Activated CD4-positive, alpha-beta T cell treated with anti-CD3 and anti-CD28 coated beads, Interleukin-2, amount 10 ng/mL, durations not matched to agents 7 days and 5 days (primary cell): ENCODE data around the gene CHMP5. TPM values are rescaled to one million over a fixed set of nuclear protein-coding genes. Genes with fewer than 3 reads are reported as not detected.

ENCODE experiments used
- CTCF ChIA-PET: fragments of 350-600 bp; sonication (Branson Sonifier 250); formaldehyde crosslinking; loops from one replicate; lab custom pipeline; 2021; ENCODE audit warnings: antibody characterized with exemption; lab: Charles Lee
- POLR2A ChIA-PET: fragments of 350-600 bp; sonication (Branson Sonifier 250); formaldehyde crosslinking; loops from one replicate; lab custom pipeline; 2021; ENCODE audit warnings: antibody characterized with exemption; lab: Charles Lee
- DNase-seq: peaks from one replicate; pipeline ENCODE4 v3.0.0-alpha.2; 2020
- H3K27ac Mint-ChIP-seq: one replicate; pipeline ENCODE4 v1.8.0; 2021; ENCODE audit warnings: mild to moderate bottlenecking, moderate library complexity, mixed read lengths
- H3K27me3 Mint-ChIP-seq: one replicate; pipeline ENCODE4 v1.8.0; 2021; ENCODE audit warnings: mixed read lengths
- H3K36me3 Mint-ChIP-seq: one replicate; pipeline ENCODE4 v1.8.0; 2021; ENCODE audit warnings: low read depth, mixed read lengths
- H3K4me1 Mint-ChIP-seq: one replicate; pipeline ENCODE4 v1.8.0; 2021; ENCODE audit warnings: mixed read lengths
- H3K4me3 Mint-ChIP-seq: one replicate; pipeline ENCODE4 v1.8.0; 2021; ENCODE audit warnings: mild to moderate bottlenecking, moderate library complexity, mixed read lengths
- H3K9me3 Mint-ChIP-seq: one replicate; pipeline ENCODE4 v1.8.0; 2021; ENCODE audit warnings: mixed read lengths
- total RNA-seq, 2 experiments: library from RNA; stranded (reverse); gene quantifications; one replicate each; pipeline ENCODE4 v1.2.3, GENCODE V29; 2021

Gene CHMP5
- total RNA-seq, 2 experiments from 2014 or later: 91.0 to 100 TPM

DNA sequence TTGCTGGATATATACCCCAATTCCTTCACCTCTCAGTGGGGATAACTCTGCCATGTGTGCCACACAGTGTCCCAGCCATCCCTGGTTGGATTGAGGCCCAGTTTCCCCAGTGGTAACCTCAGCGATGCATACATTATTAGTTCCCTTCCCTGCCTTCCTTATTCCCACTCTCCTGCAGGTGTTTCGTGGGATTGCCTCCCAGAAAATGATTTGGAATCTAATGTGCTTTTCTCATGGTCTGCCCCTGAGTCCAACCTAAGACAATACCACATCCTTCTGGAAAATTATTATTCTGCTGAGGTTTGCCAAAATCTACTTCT, 33.3 kb upstream of the CHMP5 start:
- DNase-seq: no peak
- ChIA-PET POLR2A (no interaction called here), CTCF (no interaction called here)
- H3K4me1 Mint-ChIP-seq: peaks cover 4% of the 10 kb centered on the region
- H3K27ac Mint-ChIP-seq: no peak overlapping the region
- no peaks in the 10 kb centered on the region for H3K36me3 Mint-ChIP-seq
- H3K4me3 Mint-ChIP-seq: no peak overlapping the region
- peaks cover 2% of the 10 kb centered on the region for H3K27me3 Mint-ChIP-seq
- H3K9me3 Mint-ChIP-seq: no peaks in the 10 kb centered on the region

DNA sequence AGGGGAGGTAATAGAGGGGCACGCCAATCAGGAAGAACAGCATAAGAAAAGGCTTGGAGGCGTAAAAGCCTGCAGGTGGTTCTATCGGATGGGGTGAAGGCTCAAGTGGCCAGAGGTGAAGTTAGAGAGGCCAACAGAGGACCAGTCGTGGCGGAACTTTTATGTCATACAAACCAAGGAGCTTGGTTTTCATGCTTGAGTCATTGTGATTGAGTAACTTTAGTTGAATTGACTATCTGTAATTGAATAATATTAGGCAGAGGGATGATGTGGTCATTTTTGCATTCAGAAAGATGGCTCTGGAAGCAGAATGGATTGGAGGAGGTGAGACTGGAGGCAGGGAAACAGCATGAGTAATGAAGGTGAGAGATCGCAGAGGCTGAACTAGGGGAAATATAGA, 32.0 kb upstream of the CHMP5 start:
- ChIA-PET CTCF (interaction anchor here (0.6 to 4.3 kb wide), 7 partner anchors 10 to 208 kb away, joined by 3 to 13 read pairs (median 3); partner anchors contain the start of gene SMU1), POLR2A (no interaction called here)
- no peaks in the 10 kb centered on the region for H3K36me3 Mint-ChIP-seq
- DNase-seq: no peak
- peaks cover 2% of the 10 kb centered on the region for H3K27me3 Mint-ChIP-seq
- no peak overlapping the region for H3K4me3 Mint-ChIP-seq
- H3K9me3 Mint-ChIP-seq: no peaks in the 10 kb centered on the region
- H3K27ac Mint-ChIP-seq: no peak overlapping the region
- no peaks in the 10 kb centered on the region for H3K4me1 Mint-ChIP-seq

DNA sequence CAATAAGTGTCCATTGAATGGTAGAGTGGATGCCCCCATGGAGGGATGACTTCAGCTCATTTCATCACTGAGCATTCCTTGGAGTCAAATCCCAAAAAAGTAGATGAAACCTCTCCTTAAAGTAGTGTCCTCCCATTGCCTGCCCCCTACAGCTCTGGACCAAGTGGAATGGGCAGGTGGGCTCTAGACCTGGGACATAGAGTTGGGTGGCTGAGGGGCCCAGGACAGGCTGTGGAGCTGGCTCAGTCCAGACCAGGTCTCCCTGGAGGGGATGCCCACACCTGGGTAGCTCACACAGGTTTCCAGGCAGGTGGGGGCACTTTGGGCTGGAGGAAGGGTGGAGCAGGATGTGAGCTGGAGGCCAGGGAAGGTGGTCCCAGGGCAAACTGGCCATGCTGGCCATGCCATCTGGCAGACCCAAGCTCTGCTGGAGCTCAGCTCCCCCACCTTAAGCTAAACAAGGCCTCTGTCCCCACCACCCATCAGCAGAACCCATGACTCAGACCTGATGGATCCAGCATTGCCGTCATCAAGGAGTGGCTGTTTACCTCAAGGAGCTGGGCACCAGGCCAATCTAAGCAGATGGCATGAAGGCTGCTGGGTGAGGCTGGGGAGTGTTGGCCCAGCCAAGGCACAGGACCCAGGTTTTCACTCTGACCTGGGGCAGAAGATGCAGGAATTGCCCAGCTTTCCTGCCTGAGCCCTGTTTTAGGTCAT, 31.1 kb upstream of the CHMP5 start:
- ChIA-PET CTCF (interaction anchor here (0.9 to 4.3 kb wide), 8 partner anchors 8 to 53 kb away, joined by 3 to 13 read pairs (median 5); no protein-coding TSS in a partner anchor), POLR2A (no interaction called here)
- Mint-ChIP-seq H3K4me3 (no peak overlapping the region), H3K4me1 (no peaks in the 10 kb centered on the region), H3K27me3 (peaks cover 2% of the 10 kb centered on the region), H3K9me3 (no peaks in the 10 kb centered on the region), H3K27ac (no peak overlapping the region), H3K36me3 (no peaks in the 10 kb centered on the region)
- DNase-seq: no peak

DNA sequence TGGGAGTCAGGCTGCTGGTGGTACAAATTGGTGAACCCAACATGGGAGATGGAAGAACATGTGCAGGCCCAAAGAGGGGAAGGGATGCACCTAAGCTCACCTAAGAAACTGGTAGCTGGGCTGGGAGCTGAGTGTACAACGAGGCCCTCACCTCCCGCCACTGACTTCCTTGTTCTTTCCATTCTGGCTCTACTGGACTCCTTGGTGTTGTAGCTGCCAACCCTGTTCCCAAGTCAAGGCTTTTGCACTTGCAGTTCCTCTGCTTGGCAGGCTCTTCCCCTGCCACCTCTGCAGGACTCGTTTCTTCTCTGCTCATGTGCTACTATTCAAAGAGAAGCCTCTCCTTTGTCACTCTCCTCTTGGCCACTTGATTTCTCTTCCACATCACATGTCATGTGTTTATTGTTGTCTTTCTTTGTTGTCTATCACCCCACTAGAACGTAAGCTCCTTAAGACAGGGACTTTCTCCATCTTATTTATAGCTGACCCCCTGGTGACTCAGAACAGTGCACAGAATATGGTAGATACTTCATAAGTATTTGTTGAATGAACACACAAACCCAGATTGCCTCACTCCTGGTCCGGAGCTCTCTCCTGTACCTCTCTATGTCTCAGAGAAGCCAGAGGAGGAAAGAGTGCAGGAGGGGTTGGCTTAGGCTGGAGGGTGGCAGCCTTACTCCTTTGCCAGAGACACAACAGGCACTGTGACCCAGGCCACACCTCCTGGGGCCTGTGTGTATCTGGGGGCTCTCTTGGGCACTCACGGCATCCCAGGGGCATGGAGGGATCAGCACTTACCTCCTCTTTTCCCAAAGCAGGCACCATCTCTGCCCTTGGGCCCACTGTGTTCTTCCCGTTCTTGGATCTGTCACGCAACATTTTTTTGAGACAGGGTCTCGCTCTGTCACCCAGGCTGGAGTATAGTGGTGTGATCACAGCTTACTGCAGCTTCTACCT, 30.1 kb upstream of the CHMP5 start:
- no peak overlapping the region for H3K27ac Mint-ChIP-seq
- H3K27me3 Mint-ChIP-seq: peaks cover 2% of the 10 kb centered on the region
- no peak for DNase-seq
- H3K4me1 Mint-ChIP-seq: peaks cover 3% of the 10 kb centered on the region
- H3K4me3 Mint-ChIP-seq: no peak overlapping the region
- H3K36me3 Mint-ChIP-seq: no peaks in the 10 kb centered on the region
- H3K9me3 Mint-ChIP-seq: no peaks in the 10 kb centered on the region
- POLR2A ChIA-PET: no interaction called here
- CTCF ChIA-PET: interaction anchor here (0.9 to 4.3 kb wide), 4 partner anchors 8 to 14 kb away, joined by 3 to 13 read pairs (median 5); no protein-coding TSS in a partner anchor

DNA sequence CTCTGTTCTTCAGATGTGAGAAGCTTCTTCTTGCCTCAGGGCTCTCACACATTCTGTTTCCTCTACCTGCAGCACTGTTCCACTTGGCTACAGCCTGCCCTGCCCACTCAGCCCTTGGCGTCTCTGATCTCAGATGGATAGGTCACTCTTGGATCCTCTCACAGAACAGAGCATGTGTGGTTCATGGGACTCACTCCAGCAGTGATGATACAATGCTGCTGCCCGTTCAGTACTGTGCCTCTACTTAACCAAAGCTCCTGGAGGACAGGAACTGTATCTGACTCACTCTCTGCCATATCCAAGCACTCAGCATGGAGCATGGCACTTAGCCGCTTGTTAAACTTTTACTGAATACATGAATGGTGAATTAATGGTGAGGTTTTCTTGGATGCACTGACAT, 28.3 kb upstream of the CHMP5 start:
- CTCF ChIA-PET: interaction anchor here (0.6 to 1.1 kb wide), 3 partner anchors 23 to 167 kb away, joined by 3 to 5 read pairs (median 3); no protein-coding TSS in a partner anchor
- Mint-ChIP-seq H3K36me3 (no peaks in the 10 kb centered on the region), H3K4me1 (peaks cover 4% of the 10 kb centered on the region), H3K4me3 (no peak overlapping the region), H3K27me3 (peaks cover 2% of the 10 kb centered on the region), H3K9me3 (no peaks in the 10 kb centered on the region), H3K27ac (no peak overlapping the region)
- no peak for DNase-seq
- POLR2A ChIA-PET: no interaction called here

DNA sequence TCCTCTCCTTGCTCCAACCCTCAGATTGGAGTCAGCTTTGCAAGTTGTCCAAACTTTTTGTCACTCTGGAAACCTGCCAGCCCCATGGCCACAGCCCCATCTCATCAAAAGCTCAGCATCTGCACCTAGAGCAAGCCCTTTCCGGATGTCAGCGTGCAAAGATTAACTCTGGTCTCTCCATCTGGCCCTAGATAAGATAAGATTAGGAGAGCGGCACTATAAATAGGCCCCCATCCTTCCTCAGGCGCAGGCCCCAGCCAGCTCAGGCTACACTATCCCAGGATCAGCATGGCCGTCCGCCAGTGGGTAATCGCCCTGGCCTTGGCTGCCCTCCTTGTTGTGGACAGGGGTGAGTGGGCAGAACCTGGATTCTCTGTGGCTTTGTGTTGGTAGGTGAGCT, 24.9 kb upstream of the CHMP5 start, which contains the start of gene SPINK4:
Gene SPINK4 (plus strand): TSS at position 247 of the 400 bp plus-strand sequence. CDS start 42 bp downstream, at position 289.
- H3K27ac Mint-ChIP-seq: no peak within 1 kb of the TSS
- H3K9me3 Mint-ChIP-seq: no peaks in the 10 kb centered on the region
- ChIA-PET POLR2A (no interaction called here), CTCF (interaction anchor here (0.7 to 1.5 kb wide), 3 partner anchors 14 to 1154 kb away, joined by 3 to 6 read pairs (median 4); no protein-coding TSS in a partner anchor)
- no peak for DNase-seq
- H3K4me3 Mint-ChIP-seq: no peak within 1 kb of the TSS
- peaks cover 4% of the 10 kb centered on the region for H3K4me1 Mint-ChIP-seq
- no peaks in the 10 kb centered on the region for H3K27me3 Mint-ChIP-seq
- H3K36me3 Mint-ChIP-seq: no peaks in the 10 kb centered on the region

DNA sequence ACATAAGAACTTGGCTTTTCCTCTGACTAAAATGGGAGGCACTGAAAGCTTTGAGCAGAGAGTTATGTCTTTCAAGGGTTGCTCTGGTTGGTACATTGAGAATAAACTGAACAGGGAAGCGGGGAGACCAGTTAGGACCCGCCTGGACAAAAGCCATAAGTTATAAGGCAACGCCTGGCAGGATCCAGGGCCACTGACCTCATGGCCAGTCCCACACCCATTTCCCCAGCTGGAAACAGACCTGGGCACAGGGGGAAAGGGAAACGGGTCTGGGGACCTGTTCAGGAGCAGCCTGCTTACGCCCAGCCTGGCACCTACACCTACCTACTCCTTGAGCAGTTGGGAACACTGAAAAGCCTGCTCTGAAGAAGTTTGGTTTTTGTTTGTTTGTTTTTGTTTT, 23.6 kb upstream of the CHMP5 start:
- peaks cover 4% of the 10 kb centered on the region for H3K4me1 Mint-ChIP-seq
- POLR2A ChIA-PET: no interaction called here
- no peaks in the 10 kb centered on the region for H3K36me3 Mint-ChIP-seq
- DNase-seq: no peak
- H3K27me3 Mint-ChIP-seq: no peaks in the 10 kb centered on the region
- no peak overlapping the region for H3K27ac Mint-ChIP-seq
- no peak overlapping the region for H3K4me3 Mint-ChIP-seq
- H3K9me3 Mint-ChIP-seq: no peaks in the 10 kb centered on the region
- CTCF ChIA-PET: interaction anchor here (1.0 to 1.5 kb wide), 2 partner anchors 15 to 70 kb away, joined by 3 to 6 read pairs; no protein-coding TSS in a partner anchor

DNA sequence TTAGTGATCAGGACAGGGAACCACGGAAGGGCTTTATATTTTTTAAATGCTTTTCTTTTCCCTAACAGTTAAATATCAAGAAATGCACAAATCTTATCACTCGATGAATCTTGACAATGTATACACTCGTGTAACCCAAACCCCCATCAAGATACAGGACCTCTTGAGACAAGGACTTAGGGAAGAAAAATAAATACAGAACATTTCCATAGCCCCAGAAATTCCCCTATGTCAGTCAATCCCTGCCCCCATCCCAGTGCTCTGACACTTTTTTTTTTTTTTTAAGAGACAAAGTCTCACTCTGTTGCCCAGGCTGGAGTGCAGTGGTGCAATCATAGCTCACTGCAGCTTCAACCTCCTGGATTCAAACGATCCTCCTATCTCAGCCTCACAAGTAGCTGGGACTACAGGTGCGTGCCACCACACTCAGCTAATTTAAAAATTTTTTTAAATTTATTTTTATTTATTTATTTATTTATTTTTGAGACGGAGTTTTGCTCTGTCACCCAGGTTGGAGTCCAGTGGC, 22.2 kb upstream of the CHMP5 start:
- no peak for DNase-seq
- Mint-ChIP-seq H3K36me3 (no peaks in the 10 kb centered on the region), H3K4me3 (no peak overlapping the region), H3K27me3 (no peaks in the 10 kb centered on the region), H3K9me3 (no peaks in the 10 kb centered on the region), H3K4me1 (peaks cover 4% of the 10 kb centered on the region), H3K27ac (no peak overlapping the region)
- ChIA-PET CTCF (interaction anchor here (2.1 kb wide), 2 partner anchors 9 to 12 kb away, joined by 6 to 9 read pairs; no protein-coding TSS in a partner anchor), POLR2A (no interaction called here)

DNA sequence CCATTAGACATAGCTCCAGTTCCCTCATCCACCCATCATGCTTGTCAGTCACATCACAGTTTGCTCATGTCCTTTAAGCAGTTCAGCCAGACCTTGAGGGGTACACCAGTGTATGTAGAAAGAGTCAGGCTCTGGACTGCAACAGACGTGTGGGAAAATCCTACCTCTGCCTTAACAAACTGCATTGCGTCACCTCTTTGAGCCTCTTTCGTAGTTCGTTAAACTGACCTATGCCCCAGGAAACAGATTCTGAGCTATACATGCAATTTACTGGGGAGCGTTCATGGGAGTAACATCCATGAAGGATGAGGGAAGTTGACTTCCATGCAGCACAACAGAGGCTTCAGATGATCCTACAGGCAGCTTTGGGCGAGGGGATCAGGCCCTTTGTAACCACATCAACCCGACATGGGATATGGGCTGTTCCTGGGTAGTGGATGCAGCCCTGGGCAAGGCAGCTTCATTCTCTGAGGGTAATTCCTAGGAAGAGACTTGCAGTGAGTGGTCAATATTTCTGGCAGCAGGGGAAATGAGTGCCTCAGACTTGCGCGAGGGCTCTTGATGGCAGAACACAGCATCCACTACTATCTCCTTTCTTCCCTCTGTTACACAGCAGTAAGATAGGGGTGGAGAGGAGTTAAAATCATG, 20.6 kb upstream of the CHMP5 start:
- DNase-seq: no peak
- no peaks in the 10 kb centered on the region for H3K9me3 Mint-ChIP-seq
- CTCF ChIA-PET: interaction anchor here (0.5 to 2.1 kb wide), 7 partner anchors 8 to 966 kb away, joined by 3 to 9 read pairs (median 4); no protein-coding TSS in a partner anchor
- H3K36me3 Mint-ChIP-seq: no peaks in the 10 kb centered on the region
- H3K27me3 Mint-ChIP-seq: no peaks in the 10 kb centered on the region
- H3K27ac Mint-ChIP-seq: no peak overlapping the region
- POLR2A ChIA-PET: no interaction called here
- H3K4me3 Mint-ChIP-seq: no peak overlapping the region
- peaks cover 7% of the 10 kb centered on the region for H3K4me1 Mint-ChIP-seq

DNA sequence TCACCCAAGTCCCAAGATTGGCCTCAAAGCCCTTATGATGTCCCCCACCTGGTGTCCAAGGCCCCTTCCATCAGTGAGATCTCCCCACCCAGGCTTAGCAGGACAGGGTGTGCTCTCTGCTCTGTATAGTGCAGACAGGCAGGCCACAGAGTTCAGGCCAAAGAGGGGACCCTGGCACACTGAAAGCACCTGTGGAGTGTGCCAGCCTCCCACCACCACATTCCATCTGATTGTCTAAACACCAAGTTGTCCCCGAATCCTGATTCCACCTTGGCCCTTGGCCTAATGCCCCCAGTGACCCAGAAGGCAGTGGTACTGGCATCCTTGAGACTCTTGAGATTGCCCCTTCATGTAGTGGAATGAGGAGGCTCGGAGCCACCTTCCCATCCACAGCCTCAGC, 19.5 kb upstream of the CHMP5 start:
- no peak overlapping the region for H3K27ac Mint-ChIP-seq
- ChIA-PET CTCF (interaction anchor here (1.8 kb wide), 1 partner anchor 18 kb away, joined by 4 read pairs; no protein-coding TSS in a partner anchor), POLR2A (no interaction called here)
- H3K27me3 Mint-ChIP-seq: no peaks in the 10 kb centered on the region
- H3K9me3 Mint-ChIP-seq: no peaks in the 10 kb centered on the region
- peaks cover 7% of the 10 kb centered on the region for H3K4me1 Mint-ChIP-seq
- no peaks in the 10 kb centered on the region for H3K36me3 Mint-ChIP-seq
- no peak overlapping the region for H3K4me3 Mint-ChIP-seq
- DNase-seq: no peak

DNA sequence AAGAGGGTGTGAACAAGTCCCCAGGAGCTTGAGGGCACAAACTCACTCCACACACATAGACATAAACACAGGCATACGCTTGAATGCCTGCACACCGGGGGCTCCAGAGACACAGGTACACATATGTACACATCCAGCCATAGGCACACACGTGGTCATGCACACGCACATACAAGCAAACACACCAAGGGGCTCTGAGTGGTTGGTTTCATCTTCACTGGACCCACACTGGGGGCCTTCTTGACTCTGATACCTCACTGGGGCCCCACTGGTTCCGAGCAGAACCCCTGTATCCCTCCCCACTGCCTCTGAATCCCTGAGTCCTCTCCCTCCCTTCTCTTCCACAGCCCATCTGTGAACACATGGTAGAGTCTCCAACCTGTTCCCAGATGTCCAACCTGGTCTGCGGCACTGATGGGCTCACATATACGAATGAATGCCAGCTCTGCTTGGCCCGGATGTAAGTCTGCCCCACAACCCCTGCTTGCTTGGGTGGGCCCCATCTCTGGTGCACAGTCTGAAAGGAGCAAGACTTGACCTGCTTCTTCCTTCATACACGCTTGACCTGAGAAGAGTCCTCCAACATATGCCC, 18.5 kb upstream of the CHMP5 start:
- H3K4me1 Mint-ChIP-seq: peaks cover 7% of the 10 kb centered on the region
- ChIA-PET CTCF (interaction anchor here (3.5 kb wide), 1 partner anchor 12 kb away, joined by 13 read pairs; no protein-coding TSS in a partner anchor), POLR2A (no interaction called here)
- H3K9me3 Mint-ChIP-seq: no peaks in the 10 kb centered on the region
- H3K4me3 Mint-ChIP-seq: no peak overlapping the region
- peaks cover 1% of the 10 kb centered on the region for H3K36me3 Mint-ChIP-seq
- H3K27ac Mint-ChIP-seq: no peak overlapping the region
- DNase-seq: no peak
- no peaks in the 10 kb centered on the region for H3K27me3 Mint-ChIP-seq

DNA sequence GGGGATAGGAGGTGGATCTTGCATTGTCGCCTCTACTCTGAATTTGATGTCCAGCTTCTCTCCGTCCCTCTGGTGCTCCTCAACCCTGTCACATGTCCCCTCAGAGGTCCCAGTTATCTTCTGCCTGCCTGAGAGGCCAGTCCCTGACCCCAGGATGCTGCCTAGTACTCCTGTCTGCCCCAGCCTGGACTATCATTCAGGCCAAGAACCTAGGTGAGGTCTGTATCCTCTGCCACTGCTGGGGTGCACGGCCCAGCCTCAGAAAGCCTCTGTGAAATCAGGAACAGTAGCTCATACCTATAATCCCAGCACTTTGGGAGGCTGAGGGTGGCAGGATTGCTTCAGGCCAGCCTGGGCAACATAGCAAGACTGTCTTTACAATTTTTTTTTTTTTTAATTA, 16.2 kb upstream of the CHMP5 start:
- CTCF ChIA-PET: interaction anchor here (1.8 to 3.5 kb wide), 2 partner anchors 14 to 15 kb away, joined by 4 to 13 read pairs; no protein-coding TSS in a partner anchor
- H3K27me3 Mint-ChIP-seq: no peaks in the 10 kb centered on the region
- POLR2A ChIA-PET: no interaction called here

More for the DNA sequence above, 16.2 kb upstream of the CHMP5 start:
- Mint-ChIP-seq H3K36me3 (peaks cover 11% of the 10 kb centered on the region), H3K9me3 (no peaks in the 10 kb centered on the region), H3K4me3 (no peak overlapping the region), H3K27ac (no peak overlapping the region), H3K4me1 (peaks cover 7% of the 10 kb centered on the region)
- no peak for DNase-seq
